ENCODE data around the gene SPR. TPM values are rescaled to one million over a fixed set of nuclear protein-coding genes. Genes with fewer than 3 reads are reported as not detected.
A peak's percentile ranks its signal among the peaks of the same experiment; 100 is the strongest.

Gene SPR
- total RNA-seq, 6 experiments from 2014 or later, result 48.6 to 90.2 (median 68.5) TPM

- Histone ChIP-seq H3K4me3 (no peak overlapping the region), H3K36me3 (no peaks in the 10 kb centered on the region), H3K27ac (no peak overlapping the region), H3K27me3 (peaks cover 12 to 13% of the 10 kb centered on the region in 2 donors), H3K9me3 (no peaks in the 10 kb centered on the region), H3K4me1 (no peaks in the 10 kb centered on the region)
- intact Hi-C loops (cut with DNase I), result no loop called here
- no peak for DNase-seq
- TF ChIP-seq CTCF (IDR thresholded peaks at IDR 0.05) (no peak), POLR2A (IDR thresholded peaks at IDR 0.05) (no peak)
- 100% methylated on average over 1 of the region's 1 CpG for WGBS (ENCODE audit: insufficient coverage, low coverage, low lambda C conversion rate, missing lambda C conversion rate)
- no peak for ATAC-seq
These were observed 41.8 kb downstream of the SPR start for GRCh38 chr2:72929010-72929409.

GRCh38 chr2:72931280-72931910 is 44.2 kb downstream of the SPR start:
- WGBS (ENCODE audit: insufficient coverage, low coverage, low lambda C conversion rate, missing lambda C conversion rate), result 69% methylated on average over 2 of the region's 14 CpGs
- no peak overlapping the region for H3K4me3 ChIP-seq

DNA sequence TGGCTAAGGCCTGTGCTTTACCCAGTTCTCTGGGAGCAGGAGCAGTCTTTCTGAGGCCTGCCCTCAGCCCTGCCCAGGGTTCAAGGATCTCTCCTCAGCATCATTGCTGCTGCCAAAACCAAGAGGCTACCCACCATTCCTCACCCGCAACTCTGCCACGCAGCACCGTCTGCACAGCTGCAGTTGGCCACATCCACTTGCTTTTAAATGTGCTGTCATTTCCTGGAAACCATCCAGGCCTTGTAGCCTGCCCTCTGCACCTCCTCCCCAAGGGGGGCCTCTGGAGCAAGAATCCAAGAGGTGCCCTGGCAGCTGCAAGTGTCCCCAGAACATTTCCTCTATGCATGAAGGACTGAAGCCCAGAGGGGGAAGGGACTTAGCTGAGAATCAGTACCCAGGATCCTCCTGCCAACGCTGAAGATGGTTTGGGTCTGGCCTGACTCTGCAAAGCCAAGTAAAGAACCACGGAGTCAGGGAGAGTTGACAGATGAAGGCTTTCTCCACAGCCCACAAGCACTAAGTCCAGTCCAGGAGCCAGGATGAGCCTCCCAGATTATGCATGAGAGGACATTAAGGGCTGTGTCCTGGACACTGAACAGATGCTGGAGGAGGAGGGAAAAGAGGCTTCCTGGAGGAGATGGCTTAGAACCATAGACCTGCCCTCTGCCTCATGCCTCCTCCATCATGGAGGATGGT is 45.0 kb downstream of the SPR start:
- Histone ChIP-seq H3K9me3 (no peaks in the 10 kb centered on the region), H3K4me1 (no peaks in the 10 kb centered on the region), H3K36me3 (no peaks in the 10 kb centered on the region), H3K4me3 (no peak overlapping the region), H3K27me3 (peaks cover 0 to 1% of the 10 kb centered on the region in 2 donors), H3K27ac (no peak overlapping the region)
- intact Hi-C loops (cut with DNase I), result no loop called here
- 33% methylated on average over 1 of the region's 5 CpGs for WGBS (ENCODE audit: insufficient coverage, low coverage, low lambda C conversion rate, missing lambda C conversion rate)
- TF ChIP-seq POLR2A (IDR thresholded peaks at IDR 0.05) (no peak), CTCF (IDR thresholded peaks at IDR 0.05) (no peak)
- DNase-seq (peak in 1 of 3 donors; percentile 12), ATAC-seq (no peak)

More at GRCh38 chr2:72931280-72931910, 44.2 kb downstream of the SPR start:
- no peak for ATAC-seq
- Histone ChIP-seq H3K27ac (no peak overlapping the region), H3K9me3 (no peaks in the 10 kb centered on the region), H3K36me3 (no peaks in the 10 kb centered on the region), H3K27me3 (peaks cover 0 to 9% of the 10 kb centered on the region in 2 donors), H3K4me1 (no peaks in the 10 kb centered on the region)
- DNase-seq, result peak in 2 of 3 donors; percentile 10 to 38
- intact Hi-C loops (cut with DNase I), result no loop called here
- TF ChIP-seq CTCF (IDR thresholded peaks at IDR 0.05), result no peak
- no peak for TF ChIP-seq POLR2A (IDR thresholded peaks at IDR 0.05)

- intact Hi-C loops (cut with DNase I), result no loop called here
- Histone ChIP-seq H3K27ac (no peak overlapping the region), H3K36me3 (no peaks in the 10 kb centered on the region), H3K4me3 (no peak overlapping the region), H3K4me1 (no peaks in the 10 kb centered on the region), H3K9me3 (no peaks in the 10 kb centered on the region), H3K27me3 (no peaks in the 10 kb centered on the region)
- DNase-seq (no peak), ATAC-seq (no peak)
- WGBS (ENCODE audit: insufficient coverage, low coverage, low lambda C conversion rate, missing lambda C conversion rate), result no CpG with 5 or more reads among the region's 4 CpGs
- TF ChIP-seq CTCF (IDR thresholded peaks at IDR 0.05) (no peak), POLR2A (IDR thresholded peaks at IDR 0.05) (no peak)
These were observed 45.6 kb downstream of the SPR start for GRCh38 chr2:72932805-72933204.

Data from right lobe of liver (tissue), 6 donors.